HepG2 (cell line): Measurements from ENCODE around the gene LRRC72. TPM values are rescaled to one million over a fixed set of nuclear protein-coding genes. Genes with fewer than 3 reads are reported as not detected.

Experiments
- ATAC-seq: fragments of 200-7000 bp; cut with Tn5 transposase; 3 replicates; pipeline ENCODE4 v1.9.1; 2020; ENCODE audit warnings: mild to moderate bottlenecking, moderate library complexity
- BruUV-seq: library from RNA; stranded (reverse); fragments of 400-500 nt; replicated peaks from 2 replicates; lab custom pipeline; 2021; lab: Mats Ljungman, UMichigan
- CTCF ChIA-PET: fragments of 300-600 bp; formaldehyde crosslinking; extraction: SDS; loops from one replicate; lab custom pipeline; 2021; ENCODE audit warnings: low total read pairs, inconsistent platforms, low intra/inter-chr PET ratio; lab: Yijun Ruan, JAX
- POLR2A ChIA-PET: fragments of 350-600 bp; sonication (Branson Sonifier 250); formaldehyde crosslinking; loops from one replicate; lab custom pipeline; 2020; ENCODE audit warnings: antibody characterized with exemption, inconsistent platforms; lab: Yijun Ruan, JAX
- DNase-seq: peaks from one replicate; pipeline ENCODE4 v3.0.0-alpha.2; 2015; ENCODE audit warnings: low spot score
- FAIRE-seq: peaks from 3 replicates; lab custom pipeline; 2011; peaks lifted over from hg19 to GRCh38; lab: Jason Lieb, UNC
- H2AFZ ChIP-seq: one replicate; pipeline ENCODE4 v1.6.1; 2011; ENCODE audit warnings: low read length, inconsistent platforms
- H3K27ac ChIP-seq: fragments of 300-600 bp; 3 replicates; pipeline ENCODE4 v1.8.0; 2011; ENCODE audit warnings: mixed run types, mild to moderate bottlenecking, mixed read lengths, low read length, inconsistent platforms; ENCODE audit not compliant: insufficient read depth; ENCODE audit errors: extremely low read length
- H3K27me3 ChIP-seq, 2 experiments: fragments of 200-600 bp in 1 of 2; 2 replicates in 1 of 2; 3 replicates in 1 of 2; pipeline versions ENCODE4 v1.6.0 to v1.8.0; 2011; ENCODE audit warnings: low read length in 2 of 2, mild to moderate bottlenecking in 2 of 2, moderate library complexity in 2 of 2, inconsistent platforms in 1 of 2; ENCODE audit not compliant: insufficient read depth in 2 of 2, control insufficient read depth in 1 of 2
- H3K36me3 ChIP-seq, 2 experiments: fragments of 200-600 bp in 1 of 2; replicated peaks in 1 of 2; 2 replicates in 1 of 2; 3 replicates in 1 of 2; pipeline versions ENCODE4 v1.5.1 to v1.8.0; 2011; ENCODE audit warnings: low read length in 2 of 2, inconsistent platforms in 1 of 2; ENCODE audit not compliant: insufficient read depth in 2 of 2, control insufficient read depth in 1 of 2
- H3K4me1 ChIP-seq: 2 replicates; pipeline ENCODE4 v1.5.1; 2012; ENCODE audit warnings: low read length, inconsistent platforms; ENCODE audit not compliant: insufficient read depth
- H3K4me2 ChIP-seq: 2 replicates; pipeline ENCODE4 v1.6.0; 2011; ENCODE audit warnings: low read depth, low read length, inconsistent platforms
- H3K4me3 ChIP-seq, 3 experiments: fragments of 200-600 bp in 1 of 3; sonication (generic), shearing (Covaris generic) in 1 of 3; replicated peaks in 1 of 3; 2 replicates each; pipeline ENCODE4 v1.5.1; 2011 to 2016; ENCODE audit warnings: low read length in 3 of 3, inconsistent platforms in 2 of 3, low read depth in 2 of 3, mild to moderate bottlenecking in 2 of 3, control low read depth in 1 of 3, mixed read lengths in 1 of 3; ENCODE audit not compliant: insufficient read depth in 1 of 3
- H3K79me2 ChIP-seq: one replicate; pipeline ENCODE4 v1.6.1; 2011; ENCODE audit warnings: low read length, inconsistent platforms; ENCODE audit not compliant: insufficient read depth
- H3K9ac ChIP-seq: 2 replicates; pipeline ENCODE4 v1.6.0; 2011; ENCODE audit warnings: mild to moderate bottlenecking, low read depth, low read length, inconsistent platforms; ENCODE audit not compliant: insufficient read depth
- H3K9me3 ChIP-seq: 2 replicates; pipeline ENCODE4 v1.5.1; 2012; ENCODE audit warnings: mild to moderate bottlenecking, low read length
- H4K20me1 ChIP-seq: 2 replicates; pipeline ENCODE4 v1.6.0; 2011; ENCODE audit warnings: inconsistent platforms, mild to moderate bottlenecking, low read length, moderate library complexity; ENCODE audit not compliant: insufficient read depth
- ELF3 ChIP-seq: IDR thresholded peaks from 2 replicates; pipeline ENCODE4 v1.6.1; 2016; ENCODE audit warnings: missing genetic modification reagents, missing compliant biosample characterization
- ESRRA ChIP-seq: sonication (generic); formaldehyde crosslinking; IDR thresholded peaks from 2 replicates; pipeline ENCODE4 v1.5.1; 2020; ENCODE audit warnings: mild to moderate bottlenecking, low read depth, missing genetic modification reagents
- GATA4 ChIP-seq: sonication (generic); IDR thresholded peaks from 2 replicates; pipeline ENCODE4 v1.6.1; 2016; ENCODE audit warnings: antibody characterized with exemption, low read depth, borderline replicate concordance
- GLI4 ChIP-seq: sonication (generic); formaldehyde crosslinking; IDR thresholded peaks from 2 replicates; pipeline ENCODE4 v1.5.1; 2020; ENCODE audit warnings: missing genetic modification reagents, mild to moderate bottlenecking, moderate library complexity, borderline replicate concordance
- JDP2 ChIP-seq: sonication (generic); formaldehyde crosslinking; IDR thresholded peaks from 2 replicates; pipeline ENCODE4 v1.8.1; 2022; ENCODE audit warnings: missing genetic modification reagents, borderline replicate concordance
- NFIB ChIP-seq: sonication (generic); formaldehyde crosslinking; IDR thresholded peaks from 2 replicates; pipeline ENCODE4 v1.9.0; 2021; ENCODE audit warnings: missing genetic modification reagents, mild to moderate bottlenecking, borderline replicate concordance
- POGZ ChIP-seq: sonication (generic); formaldehyde crosslinking; IDR thresholded peaks from 2 replicates; pipeline ENCODE4 v1.4.0; 2020; ENCODE audit warnings: mild to moderate bottlenecking, missing genetic modification reagents
- PPARG ChIP-seq: conservative IDR thresholded peaks from 2 replicates; pipeline ENCODE4 v1.6.1; 2016; ENCODE audit warnings: missing biosample characterization, missing genetic modification reagents
- SRSF1 ChIP-seq: fragments of 200-400 bp; formaldehyde crosslinking; optimal IDR thresholded peaks from 2 replicates; pipeline ENCODE3; 2017; ENCODE audit warnings: mild to moderate bottlenecking, low read depth, low read length, moderate library complexity
- TEAD2 ChIP-seq: sonication (generic); formaldehyde crosslinking; IDR thresholded peaks from 2 replicates; pipeline ENCODE4 v1.9.0; 2021; ENCODE audit warnings: missing genetic modification reagents
- ZFP90 ChIP-seq: sonication (generic); formaldehyde crosslinking; IDR thresholded peaks from 2 replicates; pipeline ENCODE4 v1.8.0; 2022; ENCODE audit warnings: missing genetic modification reagents, mild to moderate bottlenecking, inconsistent platforms, borderline replicate concordance
- ZNF264 ChIP-seq: sonication (generic); formaldehyde crosslinking; IDR thresholded peaks from 2 replicates; pipeline ENCODE4 v1.4.0; 2020; ENCODE audit warnings: missing genetic modification reagents
- ZNF737 ChIP-seq: sonication (generic); formaldehyde crosslinking; IDR thresholded peaks from 2 replicates; pipeline ENCODE4 v1.5.0; 2020; ENCODE audit warnings: missing genetic modification reagents, mild to moderate bottlenecking, borderline replicate concordance
- in situ Hi-C: cut with HindIII; loops from 2 replicates; pipeline ENCODE4 v1.10.0; 2017; ENCODE audit warnings: low pct_unique_long_range_greater_than_20kb; ENCODE audit not compliant: extremely low pct_ligation_motif_present
- intact Hi-C: fragments of 100-400 bp; cut with micrococcal nuclease; formaldehyde crosslinking; loops from one replicate; pipeline ENCODE4 v1.10.0; 2022; ENCODE audit not compliant: unreplicated experiment
- polyA plus RNA-seq, 8 experiments: library from polyadenylated mRNA; depleted of rRNA in 3 of 8; stranded (reverse) in 7 of 8; unstranded in 1 of 8; fragments of >200 nt; fragmentation: Illumina TruSeq in 4 of 8; extraction: Trizol in 4 of 8; gene quantifications; 2 replicates each; pipeline versions ENCODE4 v1.2.1 to v1.2.3, GENCODE V29; 2011 to 2016; ENCODE audit warnings: low read depth in 4 of 8, missing spikeins in 1 of 8, mixed read lengths in 1 of 8; ENCODE audit not compliant: insufficient read depth in 1 of 8
- total RNA-seq, 5 experiments: library from RNA; depleted of rRNA; stranded (reverse); fragments of >200 nt; fragmentation: Illumina TruSeq; extraction: Trizol; gene quantifications; 2 replicates each; pipeline ENCODE4 v1.2.3, GENCODE V29; 2016; ENCODE audit warnings: low read depth in 1 of 5
- TF ChIP-seq, protein P1 (sequence below): sonication (generic); formaldehyde crosslinking; IDR thresholded peaks from 2 replicates; pipeline ENCODE4 v1.5.1; 2020; ENCODE audit warnings: missing genetic modification reagents, mild to moderate bottlenecking, borderline replicate concordance
- TF ChIP-seq, protein P2 (sequence below): sonication (generic); formaldehyde crosslinking; IDR thresholded peaks from 2 replicates; pipeline ENCODE4 v1.4.0; 2020; ENCODE audit warnings: mild to moderate bottlenecking, missing genetic modification reagents
- TF ChIP-seq, protein P3 (sequence below): sonication (generic); formaldehyde crosslinking; conservative IDR thresholded peaks from 2 replicates; pipeline ENCODE4 v1.8.1; 2023; ENCODE audit warnings: missing genetic modification reagents
- TF ChIP-seq, protein P4 (sequence below), 2 experiments: sonication (generic) in 1 of 2; formaldehyde crosslinking in 1 of 2; IDR thresholded peaks; 2 replicates each; pipeline versions ENCODE4 v1.5.1 to v1.6.1; 2011 to 2020; ENCODE audit warnings: borderline replicate concordance in 1 of 2, low read depth in 1 of 2, low read length in 1 of 2, mild to moderate bottlenecking in 1 of 2, missing genetic modification reagents in 1 of 2, moderate library complexity in 1 of 2

The LRRC72 gene
- total and polyA plus RNA-seq, 2 of the 13 experiments (the other 11 are each of a cell fraction or from before 2014, with no cell fraction given): not detected

DNA sequence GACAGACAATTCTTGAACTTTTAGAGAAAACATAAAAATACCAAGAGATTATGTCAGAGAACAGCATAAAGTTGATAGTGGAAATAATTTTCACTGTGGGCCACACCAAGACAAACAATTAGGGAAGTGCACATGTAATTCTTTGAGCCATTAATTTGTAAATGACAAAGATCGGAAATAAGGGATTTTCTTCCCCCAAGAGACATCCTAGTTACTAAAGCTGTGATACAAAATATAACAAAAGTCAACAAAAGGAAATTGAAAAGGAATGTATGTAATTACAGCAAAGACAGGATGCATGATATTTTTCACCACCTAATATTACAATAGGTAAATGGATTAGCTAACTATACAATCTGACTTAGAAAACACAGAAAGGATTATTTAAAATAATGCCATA, 12.4 kb upstream of the LRRC72 start (continued):
- no peak for TF ChIP-seq GLI4

DNA sequence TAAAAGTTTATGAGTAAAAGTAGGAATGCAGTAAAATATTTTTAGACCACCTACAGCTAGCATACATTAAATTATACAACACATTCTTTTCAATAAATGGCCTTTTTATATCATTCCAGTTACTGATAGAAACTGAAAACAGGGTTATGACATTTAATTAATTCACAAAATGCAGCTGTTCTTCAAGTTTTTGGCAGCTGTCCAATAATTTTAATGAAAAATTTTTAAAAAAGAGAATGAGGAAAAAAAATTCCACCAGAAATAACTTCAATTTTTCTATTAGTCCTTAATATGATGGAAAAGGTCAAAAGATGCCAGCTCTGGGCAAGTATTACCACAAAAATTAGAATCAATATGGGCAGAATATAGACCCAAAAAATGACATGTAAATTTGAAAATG, 11.9 kb upstream of the LRRC72 start:
- no peak overlapping the region for H3K9ac ChIP-seq
- in situ Hi-C loops (no loop called here), intact Hi-C loops (no loop called here)
- BruUV-seq: no TSS peak
- H4K20me1 ChIP-seq: no peaks in the 10 kb centered on the region
- TF ChIP-seq, protein P1, sequence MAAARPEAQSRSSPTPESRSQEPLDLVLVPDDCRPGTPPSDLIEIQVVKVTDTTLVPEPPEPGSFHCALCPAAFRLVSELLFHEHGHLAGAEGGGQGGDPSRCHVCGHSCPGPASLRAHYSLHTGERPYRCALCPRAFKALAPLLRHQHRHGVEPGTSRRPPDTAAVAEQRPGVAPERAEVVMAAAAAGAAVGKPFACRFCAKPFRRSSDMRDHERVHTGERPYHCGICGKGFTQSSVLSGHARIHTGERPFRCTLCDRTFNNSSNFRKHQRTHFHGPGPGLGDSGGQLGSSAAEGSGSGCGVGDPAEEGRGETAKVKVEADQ (CRISPR knock-in tag): no peak
- TF ChIP-seq ESRRA (CRISPR knock-in tag) (no peak), TEAD2 (no peak), PPARG (CRISPR knock-in tag) (no peak), ELF3 (no peak), NFIB (CRISPR knock-in tag) (no peak), SRSF1 (no peak), GATA4 (no peak), ZFP90 (CRISPR knock-in tag) (no peak), ZNF264 (CRISPR knock-in tag) (no peak), JDP2 (CRISPR knock-in tag) (no peak), POGZ (no peak), ZNF737 (CRISPR knock-in tag) (no peak)
- TF ChIP-seq, protein P2, sequence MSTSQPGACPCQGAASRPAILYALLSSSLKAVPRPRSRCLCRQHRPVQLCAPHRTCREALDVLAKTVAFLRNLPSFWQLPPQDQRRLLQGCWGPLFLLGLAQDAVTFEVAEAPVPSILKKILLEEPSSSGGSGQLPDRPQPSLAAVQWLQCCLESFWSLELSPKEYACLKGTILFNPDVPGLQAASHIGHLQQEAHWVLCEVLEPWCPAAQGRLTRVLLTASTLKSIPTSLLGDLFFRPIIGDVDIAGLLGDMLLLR: no peak
- TF ChIP-seq, protein P3, sequence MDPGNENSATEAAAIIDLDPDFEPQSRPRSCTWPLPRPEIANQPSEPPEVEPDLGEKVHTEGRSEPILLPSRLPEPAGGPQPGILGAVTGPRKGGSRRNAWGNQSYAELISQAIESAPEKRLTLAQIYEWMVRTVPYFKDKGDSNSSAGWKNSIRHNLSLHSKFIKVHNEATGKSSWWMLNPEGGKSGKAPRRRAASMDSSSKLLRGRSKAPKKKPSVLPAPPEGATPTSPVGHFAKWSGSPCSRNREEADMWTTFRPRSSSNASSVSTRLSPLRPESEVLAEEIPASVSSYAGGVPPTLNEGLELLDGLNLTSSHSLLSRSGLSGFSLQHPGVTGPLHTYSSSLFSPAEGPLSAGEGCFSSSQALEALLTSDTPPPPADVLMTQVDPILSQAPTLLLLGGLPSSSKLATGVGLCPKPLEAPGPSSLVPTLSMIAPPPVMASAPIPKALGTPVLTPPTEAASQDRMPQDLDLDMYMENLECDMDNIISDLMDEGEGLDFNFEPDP (CRISPR knock-in tag): no peak
- TF ChIP-seq, protein P4, sequence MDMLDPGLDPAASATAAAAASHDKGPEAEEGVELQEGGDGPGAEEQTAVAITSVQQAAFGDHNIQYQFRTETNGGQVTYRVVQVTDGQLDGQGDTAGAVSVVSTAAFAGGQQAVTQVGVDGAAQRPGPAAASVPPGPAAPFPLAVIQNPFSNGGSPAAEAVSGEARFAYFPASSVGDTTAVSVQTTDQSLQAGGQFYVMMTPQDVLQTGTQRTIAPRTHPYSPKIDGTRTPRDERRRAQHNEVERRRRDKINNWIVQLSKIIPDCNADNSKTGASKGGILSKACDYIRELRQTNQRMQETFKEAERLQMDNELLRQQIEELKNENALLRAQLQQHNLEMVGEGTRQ (IDR thresholded peaks at IDR 0.05; ENCODE audit: low read depth, low read length): no peak
- TF ChIP-seq, protein P4 (CRISPR knock-in tag; IDR thresholded peaks at IDR 0.05; ENCODE audit: borderline replicate concordance): no peak
- H3K27me3 ChIP-seq: no peaks in the 10 kb centered on the region
- no peaks in the 10 kb centered on the region for H3K4me1 ChIP-seq
- H3K4me3 ChIP-seq: no peak overlapping the region
- H3K27ac ChIP-seq: no peak overlapping the region
- no peak overlapping the region for H3K4me2 ChIP-seq
- no peaks in the 10 kb centered on the region for H3K9me3 ChIP-seq
- DNase-seq (no peak), FAIRE-seq (no peak), ATAC-seq (no peak)
- CTCF ChIA-PET: no interaction called here
- H2AFZ ChIP-seq: no peak overlapping the region
- H3K79me2 ChIP-seq: no peaks in the 10 kb centered on the region
- no peaks in the 10 kb centered on the region for H3K36me3 ChIP-seq
- POLR2A ChIA-PET: no interaction called here
